HCT116 (cell line): Measurements from ENCODE around the gene LSS. TPM values are rescaled to one million over a fixed set of nuclear protein-coding genes. Genes with fewer than 3 reads are reported as not detected.

Experiments
- ATAC-seq: fragments of 200-7000 bp; cut with Tn5 transposase; 2 replicates; pipeline ENCODE4 v1.9.1; 2020; ENCODE audit warnings: mild to moderate bottlenecking, moderate library complexity
- BruUV-seq: library from RNA; stranded (reverse); fragments of 400-500 nt; replicated peaks from 2 replicates; lab custom pipeline; 2021; lab: Mats Ljungman, UMichigan
- CTCF ChIA-PET: fragments of 300-600 bp; sonication (Branson Sonifier 250); formaldehyde crosslinking; loops from one replicate; lab custom pipeline; 2021; ENCODE audit warnings: antibody characterized with exemption; lab: Charles Lee
- POLR2A ChIA-PET: fragments of 300-600, 350-600 bp; sonication (Branson Sonifier 250); formaldehyde crosslinking; loops from one replicate; lab custom pipeline; 2021; ENCODE audit warnings: antibody characterized with exemption; lab: Charles Lee
- RAD21 ChIA-PET, 2 experiments: fragments of 300-600 bp; sonication (Branson Sonifier 250); formaldehyde crosslinking; loops; one replicate each; lab custom pipeline; 2023; ENCODE audit warnings: low total read pairs in 2 of 2; ENCODE audit not compliant: uncharacterized antibody in 2 of 2, unreplicated experiment in 2 of 2, low non-redundant PET in 1 of 2; lab: Charles Lee
- DNase-seq: peaks from one replicate; pipeline ENCODE4 v3.0.0-alpha.2; 2010; ENCODE audit warnings: low read depth, low spot score
- H2AFZ ChIP-seq: fragments of 200-600 bp; shearing (Covaris generic), sonication (generic); 2 replicates; pipeline ENCODE4 v1.6.1; 2017; ENCODE audit warnings: low read depth, mixed run types, mixed read lengths, antibody characterized with exemption, low read length; ENCODE audit not compliant: poor library complexity, severe bottlenecking
- H3K27ac ChIP-seq: 2 replicates; pipeline ENCODE4 v1.5.1; 2012; ENCODE audit warnings: low read depth, low read length
- H3K27me3 ChIP-seq: fragments of 200-600 bp; sonication (generic); 2 replicates; pipeline ENCODE4 v1.6.1; 2016; ENCODE audit warnings: mixed run types, low read length, mixed read lengths; ENCODE audit not compliant: insufficient read depth
- H3K36me3 ChIP-seq, 2 experiments: fragments of 200-500 bp in 1 of 2; fragments of 200-600 bp in 1 of 2; sonication (Bioruptor generic) in 1 of 2; sonication (generic) in 1 of 2; 2 replicates each; pipeline versions ENCODE4 v1.5.1 to v1.6.1; 2014 to 2016; ENCODE audit warnings: low read length in 2 of 2, inconsistent platforms in 1 of 2, mixed read lengths in 1 of 2, mixed run types in 1 of 2; ENCODE audit not compliant: insufficient read depth in 2 of 2, control insufficient read depth in 1 of 2
- H3K4me1 ChIP-seq, 2 experiments: fragments of 200-600 bp in 1 of 2; sonication (generic) in 1 of 2; 2 replicates each; pipeline versions ENCODE4 v1.5.1 to v1.6.1; 2012 to 2017; ENCODE audit warnings: low read length in 2 of 2, inconsistent platforms in 1 of 2, mild to moderate bottlenecking in 1 of 2, mixed read lengths in 1 of 2, mixed run types in 1 of 2, moderate library complexity in 1 of 2; ENCODE audit not compliant: insufficient read depth in 2 of 2, control insufficient read depth in 1 of 2
- H3K4me2 ChIP-seq: fragments of 200-600 bp; sonication (generic); 2 replicates; pipeline ENCODE4 v1.6.1; 2017; ENCODE audit warnings: mixed run types, low read length, mixed read lengths
- H3K4me3 ChIP-seq, 2 experiments: fragments of 200-600 bp in 1 of 2; sonication (generic) in 1 of 2; replicated peaks in 1 of 2; 2 replicates each; pipeline ENCODE4 v1.5.1; 2011 to 2016; ENCODE audit warnings: low read length in 2 of 2, control low read depth in 1 of 2, low read depth in 1 of 2, mild to moderate bottlenecking in 1 of 2, mixed read lengths in 1 of 2, mixed run types in 1 of 2
- H3K79me2 ChIP-seq: fragments of 200-600 bp; sonication (generic); 2 replicates; pipeline ENCODE4 v1.6.1; 2017; ENCODE audit warnings: mild to moderate bottlenecking, mixed run types, low read length, moderate library complexity, mixed read lengths; ENCODE audit not compliant: insufficient read depth
- H3K9ac ChIP-seq: fragments of 200-600 bp; sonication (generic); 2 replicates; pipeline ENCODE4 v1.6.1; 2016; ENCODE audit warnings: low read length, mixed read lengths
- H3K9me2 ChIP-seq: fragments of 200-600 bp; sonication (generic), shearing (Covaris generic); 2 replicates; pipeline ENCODE4 v1.6.1; 2017; ENCODE audit warnings: mixed run types, mild to moderate bottlenecking, moderate library complexity; ENCODE audit not compliant: insufficient read depth
- H3K9me3 ChIP-seq, 2 experiments: fragments of 200-500 bp in 1 of 2; fragments of 200-600 bp in 1 of 2; sonication (Bioruptor generic) in 1 of 2; sonication (generic) in 1 of 2; 2 replicates each; pipeline ENCODE4 v1.6.1; 2014 to 2017; ENCODE audit warnings: low read length in 2 of 2, mixed read lengths in 2 of 2, inconsistent platforms in 1 of 2, low read depth in 1 of 2, mild to moderate bottlenecking in 1 of 2, mixed run types in 1 of 2, moderate library complexity in 1 of 2; ENCODE audit not compliant: control insufficient read depth in 1 of 2, insufficient read depth in 1 of 2
- H4K20me1 ChIP-seq: fragments of 200-600 bp; sonication (generic), shearing (Covaris generic); 2 replicates; pipeline ENCODE4 v1.6.1; 2017; ENCODE audit warnings: mixed run types, mild to moderate bottlenecking, moderate library complexity; ENCODE audit not compliant: insufficient read depth
- ATF3 ChIP-seq: IDR thresholded peaks from 2 replicates; pipeline ENCODE4 v1.6.1; 2012
- CBX3 ChIP-seq: IDR thresholded peaks from 2 replicates; pipeline ENCODE4 v1.6.1; 2012; ENCODE audit warnings: low read depth
- CEBPB ChIP-seq: IDR thresholded peaks from 2 replicates; pipeline ENCODE4 v1.6.1; 2012; ENCODE audit warnings: low read depth
- CTCF ChIP-seq, 3 experiments: fragments of 200-600 bp in 1 of 3; sonication (generic) in 1 of 3; IDR thresholded peaks in 2 of 3; conservative IDR thresholded peaks in 1 of 3; 2 replicates each; pipeline ENCODE4 v1.5.1; 2012 to 2017; ENCODE audit warnings: low read depth in 2 of 3, low read length in 2 of 3, antibody characterized with exemption in 1 of 3, borderline replicate concordance in 1 of 3, control low read depth in 1 of 3, mild to moderate bottlenecking in 1 of 3, mixed read lengths in 1 of 3, mixed run types in 1 of 3, moderate library complexity in 1 of 3; ENCODE audit not compliant: insufficient read depth in 1 of 3
- EGR1 ChIP-seq: IDR thresholded peaks from 2 replicates; pipeline ENCODE4 v1.6.1; 2012; ENCODE audit warnings: low read depth
- ELF1 ChIP-seq: IDR thresholded peaks from 2 replicates; pipeline ENCODE4 v1.6.1; 2012; ENCODE audit warnings: low read depth, borderline replicate concordance
- EZH2 ChIP-seq: fragments of 200-600 bp; sonication (generic); IDR thresholded peaks from 2 replicates; pipeline ENCODE4 v1.6.1; 2017; ENCODE audit warnings: antibody characterized with exemption, mixed run types
- EZH2phosphoT487 ChIP-seq: fragments of 200-600 bp; IDR thresholded peaks from 2 replicates; pipeline ENCODE4 v1.6.1; 2018; ENCODE audit warnings: antibody characterized with exemption, borderline replicate concordance
- FOSL1 ChIP-seq: IDR thresholded peaks from 2 replicates; pipeline ENCODE4 v1.6.1; 2012; ENCODE audit warnings: low read depth
- JUND ChIP-seq: IDR thresholded peaks from 2 replicates; pipeline ENCODE4 v1.6.1; 2012
- MAX ChIP-seq: IDR thresholded peaks from 2 replicates; pipeline ENCODE4 v1.6.1; 2012
- POLR2AphosphoS5 ChIP-seq: IDR thresholded peaks from 2 replicates; pipeline ENCODE4 v1.6.1; 2011; ENCODE audit warnings: mild to moderate bottlenecking, low read depth, low read length, moderate library complexity
- RAD21 ChIP-seq: IDR thresholded peaks from 2 replicates; pipeline ENCODE4 v1.6.1; 2012; ENCODE audit warnings: low read depth, mild to moderate bottlenecking
- REST ChIP-seq: IDR thresholded peaks from 2 replicates; pipeline ENCODE4 v1.6.1; 2012; ENCODE audit warnings: low read depth
- SIN3A ChIP-seq: IDR thresholded peaks from 2 replicates; pipeline ENCODE4 v1.6.1; 2012; ENCODE audit warnings: low read depth
- SP1 ChIP-seq: IDR thresholded peaks from 2 replicates; pipeline ENCODE4 v1.6.1; 2012; ENCODE audit warnings: low read depth
- SRF ChIP-seq: IDR thresholded peaks from 2 replicates; pipeline ENCODE4 v1.6.1; 2012; ENCODE audit warnings: low read depth
- TCF7L2 ChIP-seq: IDR thresholded peaks from 2 replicates; pipeline ENCODE4 v1.7.0; 2011; ENCODE audit warnings: borderline replicate concordance, inconsistent platforms; ENCODE audit not compliant: insufficient read depth, insufficient read length; ENCODE audit errors: extremely low read depth
- ZBTB33 ChIP-seq: IDR thresholded peaks from 2 replicates; pipeline ENCODE4 v1.6.1; 2011; ENCODE audit warnings: mild to moderate bottlenecking, low read length, moderate library complexity; ENCODE audit not compliant: insufficient replicate concordance; ENCODE audit errors: extremely low read depth
- ZNF274 ChIP-seq: fragments of 200-500 bp; sonication (Bioruptor generic); IDR thresholded peaks from 2 replicates; pipeline ENCODE4 v1.6.1; 2014; ENCODE audit warnings: mild to moderate bottlenecking, low read depth, low read length, inconsistent platforms
- intact Hi-C: fragments of 100-400 bp; cut with micrococcal nuclease; formaldehyde crosslinking; loops from 2 replicates; pipeline ENCODE4 v1.10.0; 2022
- total RNA-seq: library from RNA; stranded (reverse); gene quantifications from one replicate; pipeline ENCODE4 v1.2.1, GENCODE V29; 2021; ENCODE audit not compliant: unreplicated experiment

The LSS gene
- total RNA-seq, 1 experiment from 2014 or later = 44.7 TPM

GRCh38 chr21:46216132-46216747, 12.3 kb downstream of the LSS start:
- H3K36me3 ChIP-seq = no peaks in the 10 kb centered on the region
- POLR2A ChIA-PET = no interaction called here

More at GRCh38 chr21:46216132-46216747, 12.3 kb downstream of the LSS start:
- BruUV-seq = no TSS peak
- Histone ChIP-seq H3K4me1 (no peaks in the 10 kb centered on the region), H4K20me1 (no peaks in the 10 kb centered on the region), H3K4me3 (no peak overlapping the region), H3K4me2 (no peak overlapping the region), H3K27me3 (no peaks in the 10 kb centered on the region), H2AFZ (no peak overlapping the region), H3K27ac (no peak overlapping the region), H3K9me3 (no peaks in the 10 kb centered on the region), H3K79me2 (no peaks in the 10 kb centered on the region), H3K9ac (no peak overlapping the region), H3K9me2 (no peaks in the 10 kb centered on the region)
- ChIA-PET CTCF (interaction anchor here (1.0 kb wide), 1 partner anchor 73 kb away, joined by 3 read pairs; no protein-coding TSS in a partner anchor), RAD21 (interaction anchor here in 1 of 2 experiments (0.7 kb wide), 1 partner anchor 44 kb away, joined by 3 read pairs; no protein-coding TSS in a partner anchor)
- DNase-seq (no peak), ATAC-seq (no peak)
- TF ChIP-seq MAX (no peak), ATF3 (no peak), SIN3A (no peak), SRF (no peak), EGR1 (no peak), CTCF (IDR thresholded peaks at IDR 0.05 in 2 of 3, conservative IDR thresholded peaks at IDR 0.05 in 1 of 3; ENCODE audit: borderline replicate concordance in 1 of 3, insufficient read depth in 1 of 3, low read depth in 2 of 3, low read length in 2 of 3) (no peak), TCF7L2 (no peak), SP1 (no peak), REST (no peak), ZNF274 (no peak), ELF1 (no peak), EZH2 (no peak), CEBPB (no peak), POLR2AphosphoS5 (no peak), ZBTB33 (no peak), JUND (no peak), FOSL1 (no peak), CBX3 (no peak), EZH2phosphoT487 (no peak), RAD21 (no peak)
- intact Hi-C loops = no loop called here
